SK-N-SH (cell line): ENCODE results near the gene ATP2A3. TPM values are rescaled to one million over a fixed set of nuclear protein-coding genes. Genes with fewer than 3 reads are reported as not detected.

ENCODE experiments used
- CTCF ChIA-PET: fragments of 300-600, 350-600 bp; formaldehyde crosslinking; extraction: SDS; loops from one replicate; lab custom pipeline; 2021; lab: Yijun Ruan, JAX
- POLR2A ChIA-PET: fragments of 350-600 bp; sonication (Branson Sonifier 250); formaldehyde crosslinking; extraction: SDS; loops from one replicate; lab custom pipeline; 2020; ENCODE audit warnings: antibody characterized with exemption, inconsistent platforms; lab: Yijun Ruan, JAX
- DNase-seq: peaks from one replicate; pipeline ENCODE4 v3.0.0; 2012
- H2AFZ ChIP-seq: fragments of 200-600 bp; sonication (generic); 2 replicates; pipeline ENCODE4 v1.8.1; 2016; ENCODE audit warnings: antibody characterized with exemption, mild to moderate bottlenecking, low read depth
- H3F3A ChIP-seq: fragments of 200-600 bp; sonication (generic); replicated peaks from 2 replicates; pipeline ENCODE3; 2016; ENCODE audit warnings: antibody characterized with exemption, mild to moderate bottlenecking; ENCODE audit not compliant: insufficient read depth
- H3K27ac ChIP-seq, 2 experiments: fragments of 200-500 bp in 1 of 2; fragments of 200-600 bp in 1 of 2; sonication (Bioruptor generic) in 1 of 2; sonication (generic), shearing (Covaris generic) in 1 of 2; 2 replicates each; pipeline versions ENCODE4 v1.5.1 to v1.6.1; 2014 to 2016; ENCODE audit warnings: low read depth in 2 of 2, inconsistent platforms in 1 of 2, low read length in 1 of 2, mild to moderate bottlenecking in 1 of 2, mixed read lengths in 1 of 2
- H3K27me3 ChIP-seq: fragments of 200-600 bp; sonication (generic), shearing (Covaris generic); 2 replicates; pipeline ENCODE4 v1.6.1; 2016; ENCODE audit warnings: mixed run types; ENCODE audit not compliant: insufficient read depth
- H3K36me3 ChIP-seq, 2 experiments: fragments of 200-500 bp in 1 of 2; fragments of 200-600 bp in 1 of 2; sonication (Bioruptor generic) in 1 of 2; sonication (generic) in 1 of 2; replicated peaks in 1 of 2; 2 replicates each; pipeline versions ENCODE3 to v1.5.1; 2014 to 2016; ENCODE audit warnings: low read length in 1 of 2, mild to moderate bottlenecking in 1 of 2; ENCODE audit not compliant: insufficient read depth in 2 of 2, control insufficient read depth in 1 of 2
- H3K4me1 ChIP-seq, 2 experiments: fragments of 200-500 bp in 1 of 2; fragments of 200-600 bp in 1 of 2; sonication (Bioruptor generic) in 1 of 2; sonication (generic), shearing (Covaris generic) in 1 of 2; 2 replicates each; pipeline versions ENCODE4 v1.5.1 to v1.6.1; 2014 to 2016; ENCODE audit warnings: low read depth in 1 of 2, low read length in 1 of 2, mixed run types in 1 of 2; ENCODE audit not compliant: insufficient read depth in 2 of 2, control insufficient read depth in 1 of 2
- H3K4me2 ChIP-seq: fragments of 200-600 bp; sonication (generic), shearing (Covaris generic); 2 replicates; pipeline ENCODE4 v1.6.1; 2017; ENCODE audit warnings: mixed run types
- H3K4me3 ChIP-seq, 2 experiments: fragments of 200-500 bp in 1 of 2; fragments of 200-600 bp in 1 of 2; sonication (Bioruptor generic) in 1 of 2; sonication (generic), shearing (Covaris generic) in 1 of 2; 2 replicates each; pipeline versions ENCODE4 v1.5.1 to v1.8.1; 2014 to 2016; ENCODE audit warnings: low read depth in 2 of 2, inconsistent platforms in 1 of 2, low read length in 1 of 2, mild to moderate bottlenecking in 1 of 2, mixed read lengths in 1 of 2, moderate library complexity in 1 of 2
- H3K79me2 ChIP-seq: fragments of 200-600 bp; sonication (generic); 2 replicates; pipeline ENCODE4 v1.8.1; 2017; ENCODE audit warnings: mild to moderate bottlenecking; ENCODE audit not compliant: insufficient read depth
- H3K9ac ChIP-seq: fragments of 200-600 bp; sonication (generic); 2 replicates; pipeline ENCODE4 v1.6.1; 2017; ENCODE audit warnings: mixed run types
- H3K9me2 ChIP-seq: fragments of 200-600 bp; sonication (generic); 2 replicates; pipeline ENCODE4 v1.6.1; 2017; ENCODE audit warnings: mixed run types
- H3K9me3 ChIP-seq: fragments of 200-600 bp; sonication (generic); 2 replicates; pipeline ENCODE4 v1.6.1; 2017; ENCODE audit warnings: mixed run types, mild to moderate bottlenecking, moderate library complexity
- H4K20me1 ChIP-seq: fragments of 200-600 bp; sonication (generic); 2 replicates; pipeline ENCODE4 v1.6.1; 2017; ENCODE audit warnings: mild to moderate bottlenecking, mixed run types; ENCODE audit not compliant: insufficient read depth
- FOSL2 ChIP-seq: IDR thresholded peaks from 2 replicates; pipeline ENCODE4 v1.4.0; 2012; ENCODE audit warnings: low read depth, mild to moderate bottlenecking, moderate library complexity, borderline replicate concordance
- MXI1 ChIP-seq: IDR thresholded peaks from 2 replicates; pipeline ENCODE4 v1.6.1; 2012; ENCODE audit warnings: mild to moderate bottlenecking, low read depth, low read length, improper control_type of control experiment
- RCOR1 ChIP-seq: fragments of 150-350 bp; IDR thresholded peaks from 2 replicates; pipeline ENCODE4 v1.6.1; 2017; ENCODE audit warnings: antibody characterized with exemption, low read length
- RXRA ChIP-seq: IDR thresholded peaks from 2 replicates; pipeline ENCODE4 v1.4.0; 2012; ENCODE audit warnings: low read depth, mild to moderate bottlenecking, borderline replicate concordance
- WGBS: methylation state at CpG from one replicate; pipeline ENCODE4 v1.1.6; 2017; ENCODE audit warnings: low lambda C conversion rate; 5-methylcytosine and 5-hydroxymethylcytosine counted together
- polyA plus RNA-seq, 3 experiments: library from polyadenylated mRNA; depleted of rRNA; stranded (reverse); fragments of >200 nt; gene quantifications; 2 replicates each; pipeline ENCODE4 v1.2.3, GENCODE V29; 2012
- TF ChIP-seq, protein P1 (sequence below): IDR thresholded peaks from 2 replicates; pipeline ENCODE4 v1.4.0; 2012; ENCODE audit warnings: low read depth, borderline replicate concordance

Gene ATP2A3
- polyA plus RNA-seq, 1 of the 3 experiments (the other 2 are of a cell fraction) = 2.1 TPM

GRCh38 chr17:3925684-3926485 is 38.4 kb downstream of the ATP2A3 start:
- DNase-seq = no peak
- H3K9me3 ChIP-seq = no peaks in the 10 kb centered on the region
- H2AFZ ChIP-seq = no peak overlapping the region
- TF ChIP-seq FOSL2 (no peak), RCOR1 (no peak), RXRA (no peak), MXI1 (no peak)
- TF ChIP-seq, protein P1, sequence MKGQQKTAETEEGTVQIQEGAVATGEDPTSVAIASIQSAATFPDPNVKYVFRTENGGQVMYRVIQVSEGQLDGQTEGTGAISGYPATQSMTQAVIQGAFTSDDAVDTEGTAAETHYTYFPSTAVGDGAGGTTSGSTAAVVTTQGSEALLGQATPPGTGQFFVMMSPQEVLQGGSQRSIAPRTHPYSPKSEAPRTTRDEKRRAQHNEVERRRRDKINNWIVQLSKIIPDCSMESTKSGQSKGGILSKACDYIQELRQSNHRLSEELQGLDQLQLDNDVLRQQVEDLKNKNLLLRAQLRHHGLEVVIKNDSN = no peak
- H3K9me2 ChIP-seq = no peaks in the 10 kb centered on the region
- peaks cover 0 to 12% of the 10 kb centered on the region in 2 experiments; a peak in 1 of 4 replicates for H3K4me1 ChIP-seq
- H3K36me3 ChIP-seq = no peaks in the 10 kb centered on the region
- ChIA-PET CTCF (interaction anchor here (7.7 kb wide), 1 partner anchor 12 kb away, joined by 54 read pairs; no protein-coding TSS in a partner anchor), POLR2A (no interaction called here)
- H3K27me3 ChIP-seq = no peaks in the 10 kb centered on the region
- H3K9ac ChIP-seq = no peak overlapping the region
- no peak overlapping the region for H3K4me2 ChIP-seq
- 86% methylated on average over 13 of the region's 17 CpGs for WGBS
- no peaks in the 10 kb centered on the region for H3F3A ChIP-seq
- H4K20me1 ChIP-seq = no peaks in the 10 kb centered on the region
- no peak overlapping the region for H3K4me3 ChIP-seq
- no peaks in the 10 kb centered on the region for H3K79me2 ChIP-seq
- H3K27ac ChIP-seq = no peak overlapping the region

GRCh38 chr17:3924512-3925350 is 39.5 kb downstream of the ATP2A3 start:
- H3K36me3 ChIP-seq = no peaks in the 10 kb centered on the region
- DNase-seq = peak; percentile 59
- POLR2A ChIA-PET = interaction anchor here (0.7 kb wide), 1 partner anchor 9 kb away, joined by 3 read pairs; no protein-coding TSS in a partner anchor

More at GRCh38 chr17:3924512-3925350, 39.5 kb downstream of the ATP2A3 start:
- H3K4me3 ChIP-seq = no peak overlapping the region
- H3K4me2 ChIP-seq = no peak overlapping the region
- no peaks in the 10 kb centered on the region for H3K79me2 ChIP-seq
- no peaks in the 10 kb centered on the region for H3F3A ChIP-seq
- WGBS = 65% methylated on average over 17 of the region's 40 CpGs
- H2AFZ ChIP-seq = no peak overlapping the region
- H4K20me1 ChIP-seq = no peaks in the 10 kb centered on the region
- no peak overlapping the region for H3K27ac ChIP-seq
- H3K9me2 ChIP-seq = no peaks in the 10 kb centered on the region
- CTCF ChIA-PET = interaction anchor here (0.7 to 7.7 kb wide), 2 partner anchors 11 to 150 kb away, joined by 3 to 54 read pairs; no protein-coding TSS in a partner anchor
- peaks cover 0 to 12% of the 10 kb centered on the region in 2 experiments; a peak in 1 of 4 replicates for H3K4me1 ChIP-seq
- no peaks in the 10 kb centered on the region for H3K9me3 ChIP-seq
- H3K9ac ChIP-seq = no peak overlapping the region
- no peak for TF ChIP-seq MXI1
- no peaks in the 10 kb centered on the region for H3K27me3 ChIP-seq
